NOMO-1 treated with dmso at 0.1 percent for 144 hours (cell line): ENCODE results near the gene ZNF358.

ENCODE experiments used
- DNase-seq: peaks from one replicate; lab custom pipeline; 2025; ENCODE audit not compliant: unreplicated experiment; lab: John Stamatoyannopoulos, UW

ZNF358 gene

GRCh38 chr19:7554990-7555864 is 39.3 kb downstream of the ZNF358 start:
- no peak for DNase-seq

GRCh38 chr19:7556696-7557315 is 40.9 kb downstream of the ZNF358 start:
- no peak for DNase-seq

- no peak for DNase-seq
These were observed 42.8 kb downstream of the ZNF358 start for GRCh38 chr19:7558667-7559066.

GRCh38 chr19:7559102-7559501 is 43.2 kb downstream of the ZNF358 start:
- no peak for DNase-seq

GRCh38 chr19:7560255-7560654 is 44.4 kb downstream of the ZNF358 start:
- no peak for DNase-seq

GRCh38 chr19:7561325-7561724 is 45.4 kb downstream of the ZNF358 start:
- DNase-seq, result no peak

GRCh38 chr19:7562646-7563393 is 46.9 kb downstream of the ZNF358 start:
- DNase-seq, result no peak

GRCh38 chr19:7564866-7565265 is 49.0 kb downstream of the ZNF358 start:
- DNase-seq, result no peak

GRCh38 chr19:7565332-7565731 is 49.4 kb downstream of the ZNF358 start:
- no peak for DNase-seq
